ENCODE data around the gene SLC41A1.

The SLC41A1 gene

DNA sequence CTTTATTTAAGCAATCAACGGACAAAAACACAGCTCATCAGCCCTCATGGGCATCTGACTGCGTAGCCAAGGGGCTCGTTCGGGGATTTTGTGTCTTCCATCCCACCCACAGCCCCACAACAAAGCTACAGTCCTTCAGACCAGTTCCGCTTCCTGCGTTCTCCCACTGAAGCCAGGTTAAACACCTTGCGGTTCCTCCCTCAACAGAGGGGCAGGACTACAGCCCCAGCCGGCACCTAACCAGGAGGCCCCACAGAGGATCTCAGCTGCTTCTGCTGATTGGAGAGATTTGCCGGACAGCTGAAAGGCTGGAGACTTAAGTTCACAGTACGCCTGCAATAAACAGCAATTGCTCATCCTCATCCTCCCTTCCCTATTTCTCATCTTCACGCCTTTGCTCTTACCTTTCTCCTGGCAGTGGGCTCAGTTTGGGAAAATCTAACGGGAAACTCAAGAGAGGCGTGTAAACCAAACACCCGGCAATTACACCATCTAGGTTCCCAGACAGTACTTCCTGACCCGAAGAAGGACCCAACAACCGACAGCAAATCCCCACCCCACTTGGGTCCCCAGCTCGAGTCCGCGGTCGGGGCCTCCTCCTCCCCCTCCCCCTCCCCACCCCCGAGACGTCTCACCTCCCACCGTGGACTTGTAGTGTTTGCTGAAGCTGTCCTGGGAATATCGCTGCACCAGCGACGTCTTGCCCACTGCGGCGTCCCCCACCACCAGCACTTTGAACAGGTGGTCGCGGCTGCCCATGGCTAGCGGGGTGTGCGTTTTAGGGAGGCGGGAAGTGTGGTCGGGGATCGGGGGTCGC lies 38.6 kb downstream of the SLC41A1 start:
- peak; percentile 57 for DNase-seq (ENCODE audit: low spot score)
- TF ChIP-seq CTCF (IDR thresholded peaks at IDR 0.05; ENCODE audit: borderline replicate concordance, control extremely low read depth, extremely low read depth, insufficient read depth, missing control alignments): no peak
- in situ Hi-C loops (cut with MboI; ENCODE audit: low sequenced_read_pairs, unreplicated experiment): loop anchor here (25.0 kb wide), 1 partner anchor 338 kb away; the partner anchor contains the start of gene AVPR1B

DNA sequence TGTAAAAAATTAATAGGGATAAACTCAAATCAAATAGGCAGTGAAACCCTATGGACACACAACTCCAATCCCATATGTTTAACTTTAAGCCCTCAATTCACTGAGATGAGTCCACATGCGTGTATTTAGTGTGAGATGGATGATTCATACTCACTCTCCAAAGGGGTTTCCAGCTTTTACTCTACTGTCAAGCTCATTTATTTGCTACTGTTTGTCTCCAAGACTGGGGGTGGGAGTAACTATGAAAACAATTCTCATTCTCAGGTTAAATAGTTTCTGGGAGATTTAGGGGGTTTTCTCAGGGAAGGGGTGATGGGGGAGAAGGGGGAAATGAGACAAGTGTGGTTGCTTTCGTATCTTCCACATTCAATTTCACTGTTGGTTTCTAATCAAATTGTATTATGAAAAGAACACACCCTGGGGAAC lies 40.4 kb downstream of the SLC41A1 start:
- peak; percentile 60 for DNase-seq (ENCODE audit: low spot score)
- in situ Hi-C loops (cut with MboI; ENCODE audit: low sequenced_read_pairs, unreplicated experiment): no loop called here

DNA sequence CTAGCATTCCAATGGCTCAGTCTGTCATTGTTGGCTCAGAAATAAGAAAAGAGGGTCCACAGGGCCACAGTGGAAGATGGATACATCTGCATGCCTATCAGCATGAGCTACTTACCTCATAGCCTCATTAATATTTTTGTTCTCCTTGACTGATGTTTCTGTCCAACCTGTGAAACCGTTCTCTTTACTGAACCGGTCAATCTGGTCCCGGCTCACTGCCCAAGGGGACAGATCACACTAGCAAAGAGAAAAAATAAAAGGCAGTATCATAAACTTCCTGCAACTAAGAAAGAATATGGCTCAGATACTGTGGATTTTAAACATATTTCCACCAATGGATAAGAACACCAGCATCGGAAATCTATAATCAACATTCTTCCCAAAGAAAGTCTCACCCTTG lies 42.4 kb downstream of the SLC41A1 start:
- no peak for TF ChIP-seq CTCF (IDR thresholded peaks at IDR 0.05; ENCODE audit: borderline replicate concordance, control extremely low read depth, extremely low read depth, insufficient read depth, missing control alignments)
- DNase-seq (ENCODE audit: low spot score): no peak
- in situ Hi-C loops (cut with MboI; ENCODE audit: low sequenced_read_pairs, unreplicated experiment): no loop called here

More for the DNA sequence above, 40.4 kb downstream of the SLC41A1 start:
- TF ChIP-seq CTCF (IDR thresholded peaks at IDR 0.05; ENCODE audit: borderline replicate concordance, control extremely low read depth, extremely low read depth, insufficient read depth, missing control alignments): no peak

DNA sequence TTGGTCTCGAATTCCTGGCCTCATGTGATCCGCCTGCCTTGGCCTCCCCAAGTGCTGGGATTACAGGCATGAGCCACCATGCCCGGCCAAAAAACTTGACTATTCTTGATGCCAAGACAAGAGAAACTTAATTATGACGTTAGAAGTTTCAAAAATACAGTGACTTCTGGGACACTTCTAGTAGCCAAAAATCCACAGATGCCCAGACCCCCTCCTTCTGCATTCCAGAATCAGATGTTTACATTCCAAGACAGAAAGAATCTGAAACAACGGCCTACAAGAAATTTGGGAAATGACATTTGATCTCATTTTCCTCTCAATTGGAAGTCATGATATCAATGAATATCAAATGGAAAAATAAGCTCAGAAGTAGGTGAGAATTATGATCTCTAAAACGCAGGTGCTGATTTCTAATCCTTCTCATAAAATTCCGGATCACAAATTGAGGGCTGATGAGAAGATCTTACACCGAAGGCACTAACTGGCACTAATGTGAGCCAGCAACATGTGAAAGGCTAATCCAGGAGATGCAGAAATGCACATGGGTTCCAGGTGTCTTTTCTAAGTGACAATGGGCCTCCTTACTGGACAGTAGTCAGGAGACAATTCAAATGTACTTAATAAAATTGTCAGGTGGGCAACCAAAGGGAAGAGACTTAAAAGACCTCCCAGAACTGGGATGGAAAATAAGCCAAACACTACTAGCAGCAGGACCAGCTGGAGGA lies 43.2 kb downstream of the SLC41A1 start:
- in situ Hi-C loops (cut with MboI; ENCODE audit: low sequenced_read_pairs, unreplicated experiment): no loop called here
- DNase-seq (ENCODE audit: low spot score): no peak
- no peak for TF ChIP-seq CTCF (IDR thresholded peaks at IDR 0.05; ENCODE audit: borderline replicate concordance, control extremely low read depth, extremely low read depth, insufficient read depth, missing control alignments)

GRCh38 chr1:205767248-205767647 lies 45.8 kb downstream of the SLC41A1 start:
- DNase-seq (ENCODE audit: low spot score): no peak
- TF ChIP-seq CTCF (IDR thresholded peaks at IDR 0.05; ENCODE audit: borderline replicate concordance, control extremely low read depth, extremely low read depth, insufficient read depth, missing control alignments): no peak
- in situ Hi-C loops (cut with MboI; ENCODE audit: low sequenced_read_pairs, unreplicated experiment): no loop called here

DNA sequence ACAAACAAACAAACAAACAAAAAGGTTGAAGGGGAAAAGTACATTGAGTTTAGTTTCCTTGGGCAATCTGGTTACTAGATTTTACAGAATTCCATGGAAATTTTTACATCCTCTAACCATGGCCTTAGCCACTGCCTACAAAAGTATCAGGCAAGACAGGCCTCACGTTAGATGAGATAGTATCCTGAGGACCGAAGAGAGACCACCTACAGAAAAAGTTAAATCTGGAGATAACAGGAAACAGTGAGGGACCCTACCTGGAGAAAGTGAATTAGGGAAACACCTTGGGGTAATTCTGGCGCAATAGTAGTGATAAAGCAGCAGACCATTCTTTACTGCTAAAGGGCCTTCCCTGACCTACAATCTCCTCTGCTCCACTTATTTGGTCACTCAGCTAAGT lies 46.4 kb downstream of the SLC41A1 start:
- TF ChIP-seq CTCF (IDR thresholded peaks at IDR 0.05; ENCODE audit: borderline replicate concordance, control extremely low read depth, extremely low read depth, insufficient read depth, missing control alignments): no peak
- no peak for DNase-seq (ENCODE audit: low spot score)
- in situ Hi-C loops (cut with MboI; ENCODE audit: low sequenced_read_pairs, unreplicated experiment): no loop called here
